ENCODE measurements around the gene EDN1. TPM values are rescaled to one million over a fixed set of nuclear protein-coding genes. Genes with fewer than 3 reads are reported as not detected.
"Not testable (repeated sequence)": the region's sequence is repeated elsewhere in the genome, so short reads cannot be mapped to it uniquely, and the experiment has no call there.

The EDN1 gene
- total RNA-seq, 1 donor from 2014 or later: 0.76 TPM

- no peak for ATAC-seq
Measured at GRCh38 chr6:12327391-12327790, 37.2 kb downstream of the EDN1 start.

GRCh38 chr6:12327988-12328387 is 37.8 kb downstream of the EDN1 start:
- no peak for ATAC-seq

GRCh38 chr6:12328701-12329100 is 38.5 kb downstream of the EDN1 start:
- ATAC-seq: peak; percentile 83

GRCh38 chr6:12331474-12331873 is 41.3 kb downstream of the EDN1 start:
- no peak for ATAC-seq

- ATAC-seq: no peak
Measured at GRCh38 chr6:12331951-12332749, 42.0 kb downstream of the EDN1 start.

GRCh38 chr6:12332750-12333079 is 42.6 kb downstream of the EDN1 start:
- ATAC-seq: not testable (repeated sequence)

- ATAC-seq: no peak
Measured at GRCh38 chr6:12333128-12333527, 43.0 kb downstream of the EDN1 start.

GRCh38 chr6:12334526-12335130 is 44.5 kb downstream of the EDN1 start:
- no peak for ATAC-seq

GRCh38 chr6:12335131-12335527 is 45.0 kb downstream of the EDN1 start:
- no peak for ATAC-seq

GRCh38 chr6:12335717-12336116 is 45.6 kb downstream of the EDN1 start:
- no peak for ATAC-seq

- no peak for ATAC-seq
Measured at GRCh38 chr6:12336121-12336971, 46.2 kb downstream of the EDN1 start.

GRCh38 chr6:12339022-12339421 is 48.9 kb downstream of the EDN1 start:
- no peak for ATAC-seq

GRCh38 chr6:12339808-12340487 is 49.8 kb downstream of the EDN1 start:
- ATAC-seq: no peak

GRCh38 chr6:12340488-12340818 is 50.3 kb downstream of the EDN1 start:
- ATAC-seq: no peak

GRCh38 chr6:12342664-12343063 is 52.5 kb downstream of the EDN1 start:
- ATAC-seq: no peak

- no peak for ATAC-seq
Measured at GRCh38 chr6:12343122-12343439, 52.9 kb downstream of the EDN1 start.

GRCh38 chr6:12343440-12344162 is 53.4 kb downstream of the EDN1 start:
- ATAC-seq: no peak

GRCh38 chr6:12344296-12344695 is 54.1 kb downstream of the EDN1 start:
- ATAC-seq: no peak

GRCh38 chr6:12344961-12345693 is 55.0 kb downstream of the EDN1 start:
- no peak for ATAC-seq

- ATAC-seq: no peak
Measured at GRCh38 chr6:12345694-12346058, 55.5 kb downstream of the EDN1 start.

Data from esophagus mucosa (tissue), 1 donor.